ENCODE measurements around the gene SRSF10. TPM values are rescaled to one million over a fixed set of nuclear protein-coding genes. Genes with fewer than 3 reads are reported as not detected.

Gene SRSF10
- total and polyA plus RNA-seq, 9 of the 15 experiments (the other 6 are each of a cell fraction or from before 2014, with no cell fraction given) = 154 to 264 (median 205) TPM

DNA sequence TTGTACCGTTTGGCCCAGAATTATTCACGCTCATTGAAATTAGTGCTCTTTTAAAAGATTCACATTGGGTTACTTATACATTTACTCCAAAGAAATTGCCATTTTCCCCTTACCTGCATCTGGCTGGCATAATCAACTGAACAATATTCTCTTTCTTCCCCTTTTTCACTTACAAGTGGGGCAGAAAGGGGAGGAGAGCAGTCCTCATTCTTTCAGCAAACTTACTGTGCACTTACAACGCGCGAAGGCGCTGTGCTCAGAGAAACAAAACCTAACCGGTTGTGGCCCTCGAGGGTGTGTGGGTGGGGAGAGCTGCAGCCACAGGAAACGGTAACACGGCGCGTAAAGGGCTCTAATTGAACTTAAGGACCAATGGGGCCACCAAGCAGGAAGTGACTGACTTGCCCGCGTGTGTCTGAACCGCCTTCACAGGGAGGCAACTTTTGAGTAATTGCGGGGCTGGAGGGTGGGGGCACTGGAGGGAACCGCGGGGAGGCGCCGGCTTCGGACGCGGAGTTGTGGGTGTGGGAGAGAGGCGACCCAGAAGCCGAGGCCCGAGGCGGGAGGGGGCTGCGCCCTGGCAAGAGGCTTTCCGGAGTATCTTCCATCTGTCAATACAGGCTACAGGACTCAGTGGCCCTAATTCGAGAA lies 21.2 kb downstream of the SRSF10 start (continued):
- TF ChIP-seq, protein P1, sequence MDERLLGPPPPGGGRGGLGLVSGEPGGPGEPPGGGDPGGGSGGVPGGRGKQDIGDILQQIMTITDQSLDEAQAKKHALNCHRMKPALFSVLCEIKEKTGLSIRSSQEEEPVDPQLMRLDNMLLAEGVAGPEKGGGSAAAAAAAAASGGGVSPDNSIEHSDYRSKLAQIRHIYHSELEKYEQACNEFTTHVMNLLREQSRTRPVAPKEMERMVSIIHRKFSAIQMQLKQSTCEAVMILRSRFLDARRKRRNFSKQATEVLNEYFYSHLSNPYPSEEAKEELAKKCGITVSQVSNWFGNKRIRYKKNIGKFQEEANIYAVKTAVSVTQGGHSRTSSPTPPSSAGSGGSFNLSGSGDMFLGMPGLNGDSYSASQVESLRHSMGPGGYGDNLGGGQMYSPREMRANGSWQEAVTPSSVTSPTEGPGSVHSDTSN (CRISPR knock-in tag; IDR thresholded peaks at IDR 0.05; ENCODE audit: low read depth) = no peak
- TF ChIP-seq, protein P1 (tag; conservative IDR thresholded peaks at IDR 0.05; ENCODE audit: low read depth) = peak; percentile 93
- TF ChIP-seq LCOR (CRISPR knock-in tag; IDR thresholded peaks at IDR 0.05) = no peak
- TF ChIP-seq NCOA4 (IDR thresholded peaks at IDR 0.05; ENCODE audit: partially characterized antibody) = no peak
- TF ChIP-seq ZNF644 (tag; IDR thresholded peaks at IDR 0.05; ENCODE audit: low read depth) = no peak
- no peak for TF ChIP-seq ZNF778 (CRISPR knock-in tag; IDR thresholded peaks at IDR 0.05)
- TF ChIP-seq RFX5 (IDR thresholded peaks at IDR 0.05; ENCODE audit: low read depth, low read length) = no peak
- TF ChIP-seq ZNF584 (CRISPR knock-in tag; IDR thresholded peaks at IDR 0.05; ENCODE audit: low read depth) = no peak; the same call in none of the 2 replicates
- TF ChIP-seq FOXM1 (IDR thresholded peaks at IDR 0.05; ENCODE audit: low read depth) = no peak; the same call in 1 of the 2 replicates
- no peak for TF ChIP-seq FOXM1 (CRISPR knock-in tag; IDR thresholded peaks at IDR 0.05; ENCODE audit: low read depth)
- no peak for TF ChIP-seq HEY1 (CRISPR knock-in tag; IDR thresholded peaks at IDR 0.05; ENCODE audit: borderline replicate concordance)
- TF ChIP-seq HDAC2 (IDR thresholded peaks at IDR 0.05) = peak; percentile 72
- TF ChIP-seq SETDB1 (IDR thresholded peaks at IDR 0.05; ENCODE audit: low read length) = no peak
- peak; percentile 82 to 83 for TF ChIP-seq FOXK2 (conservative IDR thresholded peaks at IDR 0.05 in 1 of 2, IDR thresholded peaks at IDR 0.05 in 1 of 2; ENCODE audit: low read depth in 2 of 2)
- TF ChIP-seq JUNB (CRISPR knock-in tag; conservative IDR thresholded peaks at IDR 0.05) = no peak
- no peak for TF ChIP-seq ZNF121 (CRISPR knock-in tag; conservative IDR thresholded peaks at IDR 0.05)
- TF ChIP-seq PCBP2 (IDR thresholded peaks at IDR 0.05; ENCODE audit: low read depth, low read length, poor library complexity, severe bottlenecking) = no peak

All from K562 (cell line).